DND-41 (cell line): ENCODE results near the gene DNA2.

Experiments
- CTCF ChIP-seq: IDR thresholded peaks from 2 replicates; pipeline ENCODE4 v1.5.1; 2012; ENCODE audit warnings: borderline replicate concordance, low read length, moderate library complexity, mild to moderate bottlenecking; ENCODE audit not compliant: poor library complexity, severe bottlenecking; ENCODE audit errors: extremely low read depth
- EZH2 ChIP-seq: IDR thresholded peaks from 3 replicates; pipeline ENCODE4 v1.6.1; 2012; ENCODE audit warnings: borderline replicate concordance, low read depth, mild to moderate bottlenecking, moderate library complexity, low read length, inconsistent platforms; ENCODE audit not compliant: severe bottlenecking

DNA sequence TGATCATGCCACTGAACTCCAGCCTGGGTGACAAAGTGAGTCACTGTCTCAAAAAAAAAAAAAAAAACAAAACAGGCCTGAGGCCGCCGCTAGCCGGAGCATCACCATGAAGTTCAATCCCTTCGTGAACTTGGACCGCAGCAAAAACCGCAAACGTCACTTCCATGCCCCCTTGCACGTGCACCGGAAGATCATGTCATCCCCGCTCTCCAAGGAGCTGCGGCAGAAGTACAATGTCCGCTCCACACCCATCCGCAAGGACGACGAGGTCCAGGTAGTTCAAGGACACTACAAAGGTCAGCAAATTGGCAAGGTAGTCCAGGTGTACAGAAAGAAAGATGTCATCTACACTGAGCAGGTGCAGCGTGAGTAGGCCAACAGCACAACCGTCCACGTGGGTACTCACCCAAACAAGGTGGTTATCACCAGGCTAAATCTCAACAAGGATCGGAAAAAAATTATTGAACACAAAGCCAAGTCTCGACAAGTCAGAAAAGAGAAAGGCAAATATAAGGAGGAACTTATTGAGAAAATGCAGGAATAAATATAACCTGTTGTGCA lies 47.2 kb downstream of the DNA2 start:
- TF ChIP-seq CTCF (no peak), EZH2 (no peak)
